Trophoblast cell (in vitro differentiated cells and primary cell): ENCODE data around the gene IYD.

Source experiments
- DNase-seq, 2 donors: peaks; one replicate each; pipeline ENCODE4 v3.0.0-alpha.2; 2016
- H2AFZ ChIP-seq: 2 replicates; pipeline ENCODE4 v1.6.1; 2013; ENCODE audit warnings: low read length, moderate library complexity, mild to moderate bottlenecking; ENCODE audit not compliant: insufficient read depth, poor library complexity
- H2AK5ac ChIP-seq: 2 replicates; pipeline ENCODE4 v1.6.1; 2013; ENCODE audit warnings: mild to moderate bottlenecking, low read length
- H2BK120ac ChIP-seq: 2 replicates; pipeline ENCODE4 v1.6.1; 2013; ENCODE audit warnings: low read length, mild to moderate bottlenecking, moderate library complexity; ENCODE audit not compliant: insufficient read depth, poor library complexity
- H2BK12ac ChIP-seq: 2 replicates; pipeline ENCODE4 v1.6.1; 2013; ENCODE audit warnings: mild to moderate bottlenecking, low read length, moderate library complexity
- H2BK5ac ChIP-seq: 2 replicates; pipeline ENCODE4 v1.6.1; 2013; ENCODE audit warnings: low read length, low read depth, moderate library complexity, mild to moderate bottlenecking; ENCODE audit not compliant: poor library complexity
- H3K14ac ChIP-seq: 2 replicates; pipeline ENCODE4 v1.6.1; 2013; ENCODE audit warnings: mild to moderate bottlenecking, low read length
- H3K18ac ChIP-seq: 2 replicates; pipeline ENCODE4 v1.6.1; 2013; ENCODE audit warnings: mild to moderate bottlenecking, low read length
- H3K23ac ChIP-seq: 2 replicates; pipeline ENCODE4 v1.6.1; 2013; ENCODE audit warnings: low read length
- H3K27ac ChIP-seq: 2 replicates; pipeline ENCODE4 v1.5.1; 2013; ENCODE audit warnings: low read depth, mild to moderate bottlenecking, inconsistent platforms, low read length, moderate library complexity
- H3K27me3 ChIP-seq: 2 replicates; pipeline ENCODE4 v1.6.1; 2013; ENCODE audit warnings: inconsistent platforms, mild to moderate bottlenecking, low read length, moderate library complexity; ENCODE audit not compliant: insufficient read depth
- H3K36me3 ChIP-seq, 2 experiments: 1 replicate in 1 of 2; 2 replicates in 1 of 2; pipeline ENCODE4 v1.6.1; 2013; ENCODE audit warnings: low read length in 2 of 2, mild to moderate bottlenecking in 2 of 2, moderate library complexity in 1 of 2; ENCODE audit not compliant: insufficient read depth in 2 of 2, control insufficient read depth in 1 of 2
- H3K4ac ChIP-seq: 2 replicates; pipeline ENCODE4 v1.6.1; 2013; ENCODE audit warnings: low read depth, mild to moderate bottlenecking, low read length, moderate library complexity
- H3K4me1 ChIP-seq, 2 experiments: 1 replicate in 1 of 2; 2 replicates in 1 of 2; pipeline ENCODE4 v1.6.1; 2013; ENCODE audit warnings: low read length in 2 of 2, mild to moderate bottlenecking in 2 of 2, moderate library complexity in 1 of 2; ENCODE audit not compliant: insufficient read depth in 2 of 2, control insufficient read depth in 1 of 2
- H3K4me2 ChIP-seq: 2 replicates; pipeline ENCODE4 v1.6.1; 2013; ENCODE audit warnings: inconsistent platforms, mild to moderate bottlenecking, low read length, moderate library complexity
- H3K4me3 ChIP-seq: 2 replicates; pipeline ENCODE4 v1.5.1; 2013; ENCODE audit warnings: mild to moderate bottlenecking, low read depth, low read length, inconsistent platforms
- H3K79me1 ChIP-seq: one replicate; pipeline ENCODE4 v1.6.1; 2013; ENCODE audit warnings: low read length
- H3K79me2 ChIP-seq: 2 replicates; pipeline ENCODE4 v1.6.1; 2013; ENCODE audit warnings: low read length, mild to moderate bottlenecking; ENCODE audit not compliant: control insufficient read depth, insufficient read depth, poor library complexity
- H3K9ac ChIP-seq: 2 replicates; pipeline ENCODE4 v1.6.1; 2013; ENCODE audit warnings: mild to moderate bottlenecking, low read length
- H3K9me3 ChIP-seq: 2 replicates; pipeline ENCODE4 v1.6.1; 2013; ENCODE audit warnings: low read depth, mild to moderate bottlenecking, control low read depth, inconsistent platforms, low read length; ENCODE audit not compliant: insufficient read depth
- H4K12ac ChIP-seq: 2 replicates; pipeline ENCODE4 v1.6.1; 2013; ENCODE audit warnings: low read depth, mild to moderate bottlenecking, low read length, moderate library complexity
- H4K8ac ChIP-seq: 2 replicates; pipeline ENCODE4 v1.6.1; 2013; ENCODE audit warnings: low read depth, mild to moderate bottlenecking, low read length, moderate library complexity
- H4K91ac ChIP-seq: one replicate; pipeline ENCODE4 v1.6.1; 2013; ENCODE audit warnings: low read depth, mild to moderate bottlenecking, low read length, moderate library complexity
- WGBS: extraction: QIAGEN DNeasy Blood & Tissue Kit; methylation state at CpG from one replicate; pipeline ENCODE4 v1.1.7; 2013; ENCODE audit warnings: missing lambda C conversion rate; ENCODE audit not compliant: insufficient read length, insufficient coverage; ENCODE audit errors: extremely low coverage; 5-methylcytosine and 5-hydroxymethylcytosine counted together

Gene IYD

DNA sequence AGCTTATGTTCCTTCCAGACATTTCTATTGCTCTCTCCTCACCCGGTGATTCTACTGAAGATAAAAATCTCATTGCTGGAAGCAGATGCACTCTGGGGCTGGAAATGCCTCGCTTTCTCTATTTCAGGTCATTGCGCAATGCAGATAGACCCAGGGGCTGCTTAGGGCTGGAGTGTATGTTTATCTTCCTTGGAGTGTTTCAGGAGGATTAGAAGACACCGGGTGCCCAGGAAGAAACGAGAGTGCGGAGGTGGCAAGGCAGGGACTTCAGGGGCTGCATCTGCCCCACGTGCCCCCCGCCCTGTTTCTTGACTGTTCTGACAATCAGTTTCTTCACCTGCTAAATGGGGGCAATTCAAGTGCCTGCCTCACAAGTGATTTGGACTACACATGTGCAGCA is 45.6 kb upstream of the IYD start:
- Histone ChIP-seq H3K14ac (no peak overlapping the region), H4K12ac (no peak overlapping the region), H3K4ac (no peak overlapping the region), H3K79me2 (no peaks in the 10 kb centered on the region), H2BK12ac (no peak overlapping the region), H3K36me3 (no peaks in the 10 kb centered on the region), H2BK5ac (no peak overlapping the region), H3K27ac (no peak overlapping the region), H3K18ac (no peak overlapping the region), H2BK120ac (no peak overlapping the region), H2AFZ (no peak overlapping the region), H4K91ac (no peak overlapping the region), H3K27me3 (no peaks in the 10 kb centered on the region), H3K9ac (no peak overlapping the region), H3K79me1 (no peaks in the 10 kb centered on the region), H4K8ac (no peak overlapping the region), H3K9me3 (no peaks in the 10 kb centered on the region), H2AK5ac (no peak overlapping the region), H3K4me2 (no peak overlapping the region), H3K23ac (no peak overlapping the region), H3K4me1 (peaks cover 6 to 7% of the 10 kb centered on the region in 2 experiments), H3K4me3 (no peak overlapping the region)
- WGBS = no CpG with 5 or more reads among the region's 8 CpGs
- DNase-seq = peak in 1 of 2 donors; percentile 38

DNA sequence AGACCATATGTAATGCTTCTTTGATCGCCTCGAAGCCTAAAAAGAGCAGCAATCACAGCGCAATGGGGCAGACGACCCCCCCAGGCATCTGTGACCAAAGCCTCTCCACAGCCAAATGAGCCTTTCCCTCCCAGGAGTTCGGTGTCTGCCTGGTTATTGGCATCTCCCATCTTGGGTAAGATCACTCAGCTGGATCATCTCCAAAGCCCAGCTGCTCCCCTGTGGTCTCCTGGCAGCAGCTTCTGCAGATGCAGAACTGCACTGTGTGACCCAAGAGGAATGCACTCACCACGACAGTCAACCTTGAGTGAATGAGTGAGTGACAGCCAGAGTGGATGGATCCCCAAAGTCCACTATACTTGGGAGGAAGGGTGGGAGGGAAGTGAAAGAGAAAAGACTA is 44.8 kb upstream of the IYD start:
- H3K9ac ChIP-seq = no peak overlapping the region
- no peaks in the 10 kb centered on the region for H3K36me3 ChIP-seq
- no peak overlapping the region for H2AFZ ChIP-seq
- no peak for DNase-seq
- H3K4me2 ChIP-seq = no peak overlapping the region
- H2BK12ac ChIP-seq = no peak overlapping the region
- no peak overlapping the region for H3K4me3 ChIP-seq
- H3K27ac ChIP-seq = no peak overlapping the region
- no CpG with 5 or more reads among the region's 6 CpGs for WGBS
- no peak overlapping the region for H2BK120ac ChIP-seq
- no peak overlapping the region for H3K4ac ChIP-seq
- no peak overlapping the region for H2AK5ac ChIP-seq
- H3K9me3 ChIP-seq = no peaks in the 10 kb centered on the region
- no peak overlapping the region for H3K14ac ChIP-seq
- no peak overlapping the region for H4K12ac ChIP-seq
- H3K79me1 ChIP-seq = no peaks in the 10 kb centered on the region
- H3K4me1 ChIP-seq = peaks cover 6 to 7% of the 10 kb centered on the region in 2 experiments
- no peak overlapping the region for H3K18ac ChIP-seq
- no peak overlapping the region for H4K91ac ChIP-seq
- no peaks in the 10 kb centered on the region for H3K27me3 ChIP-seq
- H3K79me2 ChIP-seq = no peaks in the 10 kb centered on the region
- no peak overlapping the region for H3K23ac ChIP-seq
- no peak overlapping the region for H4K8ac ChIP-seq
- H2BK5ac ChIP-seq = no peak overlapping the region

DNA sequence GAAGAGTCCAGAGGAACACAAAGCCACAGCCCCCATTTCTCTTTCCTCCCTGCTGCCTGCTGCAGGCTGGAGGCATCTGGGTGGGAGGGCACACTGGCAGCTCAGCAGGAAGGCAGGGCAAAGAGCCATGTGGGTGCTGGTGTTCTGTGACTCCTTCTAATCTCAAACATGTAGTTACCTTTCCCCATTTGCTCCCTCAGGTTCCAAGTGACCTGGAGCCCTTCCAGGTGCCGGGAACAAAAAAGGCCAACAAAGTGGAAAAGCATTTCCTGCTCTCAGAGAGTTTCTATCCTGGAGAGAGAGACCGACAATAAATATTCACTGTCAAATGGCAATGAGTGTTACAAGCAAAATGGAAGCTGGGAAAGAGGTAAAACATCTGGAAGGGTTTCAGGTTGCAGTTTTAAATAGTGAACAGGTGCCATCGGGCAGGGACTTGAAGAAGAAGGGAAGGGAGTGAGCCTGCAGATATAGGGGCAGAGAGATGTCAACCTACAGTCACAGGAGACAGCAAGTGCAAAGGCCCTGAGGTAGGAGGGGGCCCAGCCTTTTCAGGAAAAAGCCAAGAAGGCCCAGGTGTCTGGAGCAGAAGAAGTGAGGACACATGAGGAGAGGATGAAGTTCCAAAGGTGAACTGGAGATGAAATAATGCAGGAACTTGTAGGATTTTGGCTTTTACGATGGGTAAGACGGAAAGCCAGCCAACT is 43.6 kb upstream of the IYD start:
- no peak overlapping the region for H3K27ac ChIP-seq
- no peak overlapping the region for H2AFZ ChIP-seq
- no peak overlapping the region for H2BK12ac ChIP-seq
- H3K14ac ChIP-seq = no peak overlapping the region
- H4K12ac ChIP-seq = no peak overlapping the region
- no peak overlapping the region for H3K4ac ChIP-seq
- H3K23ac ChIP-seq = no peak overlapping the region
- no peaks in the 10 kb centered on the region for H3K36me3 ChIP-seq
- H4K91ac ChIP-seq = no peak overlapping the region
- H3K4me2 ChIP-seq = no peak overlapping the region
- no peak overlapping the region for H2BK5ac ChIP-seq
- no peaks in the 10 kb centered on the region for H3K27me3 ChIP-seq
- H3K9me3 ChIP-seq = no peaks in the 10 kb centered on the region
- no peak overlapping the region for H2BK120ac ChIP-seq
- H3K79me1 ChIP-seq = no peaks in the 10 kb centered on the region
- H4K8ac ChIP-seq = no peak overlapping the region
- peaks cover 6 to 7% of the 10 kb centered on the region in 2 experiments for H3K4me1 ChIP-seq
- H3K4me3 ChIP-seq = no peak overlapping the region
- WGBS = no CpG with 5 or more reads among the region's 5 CpGs
- no peaks in the 10 kb centered on the region for H3K79me2 ChIP-seq
- H3K18ac ChIP-seq = no peak overlapping the region
- no peak for DNase-seq
- no peak overlapping the region for H3K9ac ChIP-seq
- H2AK5ac ChIP-seq = no peak overlapping the region

DNA sequence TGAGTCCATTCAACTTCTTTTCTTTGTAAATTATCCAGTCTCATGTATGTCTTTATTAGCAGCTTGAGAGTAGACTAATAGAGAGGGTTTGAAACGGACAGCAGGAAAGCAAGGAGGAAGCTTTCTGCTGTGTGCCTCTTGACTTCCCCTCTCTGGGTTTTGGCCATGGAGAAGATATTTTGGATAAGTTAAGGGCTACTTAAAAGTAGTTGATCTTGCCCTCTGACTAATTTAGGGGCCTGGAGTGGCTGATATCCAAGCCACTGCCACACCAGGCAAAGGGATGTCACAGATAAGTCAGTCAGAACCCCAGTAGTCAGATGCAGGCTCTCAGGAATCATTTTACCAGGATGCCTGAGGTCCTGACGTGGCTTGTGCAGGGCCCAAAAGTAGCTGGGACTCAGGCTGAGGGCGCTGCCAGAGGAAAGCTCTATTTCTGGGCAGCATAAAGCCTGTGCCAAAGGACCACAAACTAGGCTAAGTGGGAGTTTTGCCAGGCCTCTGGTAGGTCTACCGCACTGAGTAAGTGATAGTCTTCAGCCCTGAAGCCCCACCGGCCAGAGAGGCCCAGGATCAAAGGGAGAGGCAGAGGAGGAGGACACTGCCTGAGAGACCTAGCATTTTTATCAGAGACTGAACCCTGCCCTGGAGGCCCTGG is 41.6 kb upstream of the IYD start:
- H3K4me2 ChIP-seq = no peak overlapping the region
- H3K14ac ChIP-seq = no peak overlapping the region
- H2AFZ ChIP-seq = no peak overlapping the region
- H2BK12ac ChIP-seq = no peak overlapping the region
- no peak overlapping the region for H2BK5ac ChIP-seq
- no peak overlapping the region for H3K9ac ChIP-seq
- no peak overlapping the region for H3K18ac ChIP-seq
- no peak overlapping the region for H3K4me3 ChIP-seq
- no peaks in the 10 kb centered on the region for H3K79me1 ChIP-seq
- no peak overlapping the region for H4K91ac ChIP-seq
- no peak overlapping the region for H3K4ac ChIP-seq
- H4K12ac ChIP-seq = no peak overlapping the region
- H3K27ac ChIP-seq = no peak overlapping the region
- no peaks in the 10 kb centered on the region for H3K27me3 ChIP-seq
- no peak for DNase-seq
- no peak overlapping the region for H2BK120ac ChIP-seq
- H3K9me3 ChIP-seq = no peaks in the 10 kb centered on the region
- no peaks in the 10 kb centered on the region for H3K79me2 ChIP-seq
- no peak overlapping the region for H2AK5ac ChIP-seq
- no peak overlapping the region for H4K8ac ChIP-seq
- H3K4me1 ChIP-seq = peaks cover 6 to 7% of the 10 kb centered on the region in 2 experiments
- no peaks in the 10 kb centered on the region for H3K36me3 ChIP-seq
- no CpG with 5 or more reads among the region's 5 CpGs for WGBS
- no peak overlapping the region for H3K23ac ChIP-seq
